Stimulated activated CD4-positive, alpha-beta T cell treated with anti-CD3 and anti-CD28 coated beads, Interleukin-1b, Interleukin-23, amount 100 ng/mL, for 24 hours (primary cell): ENCODE measurements around the gene M1AP.

Source experiments
- DNase-seq, 4 experiments: peaks; one replicate each; pipeline ENCODE4 v3.0.0-alpha.2; 2020; ENCODE audit warnings: low read depth in 4 of 4, low spot score in 1 of 4

Gene M1AP

DNA sequence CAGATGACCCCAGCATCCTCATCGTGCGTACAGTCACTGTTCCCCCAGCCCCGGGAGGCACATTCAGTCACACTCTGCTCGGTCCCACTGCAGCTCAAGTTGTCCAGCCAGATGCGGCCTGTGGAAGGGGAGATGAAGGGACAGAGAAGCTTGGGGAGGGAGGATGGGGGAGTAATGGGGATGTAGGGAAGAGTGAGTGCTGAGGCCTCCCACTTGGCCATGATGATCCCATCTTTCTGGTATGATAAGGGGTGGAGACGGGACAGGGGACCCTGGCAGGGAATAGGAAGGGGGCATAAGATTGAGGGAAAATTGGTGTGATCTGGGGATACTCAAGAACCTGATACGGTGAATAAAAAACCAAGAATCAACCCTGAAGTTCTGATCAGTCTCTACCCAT, 97.9 kb downstream of the M1AP start:
- no peak for DNase-seq

- no peak for DNase-seq
Observed at GRCh38 chr2:74548900-74549826, 99.0 kb downstream of the M1AP start.

DNA sequence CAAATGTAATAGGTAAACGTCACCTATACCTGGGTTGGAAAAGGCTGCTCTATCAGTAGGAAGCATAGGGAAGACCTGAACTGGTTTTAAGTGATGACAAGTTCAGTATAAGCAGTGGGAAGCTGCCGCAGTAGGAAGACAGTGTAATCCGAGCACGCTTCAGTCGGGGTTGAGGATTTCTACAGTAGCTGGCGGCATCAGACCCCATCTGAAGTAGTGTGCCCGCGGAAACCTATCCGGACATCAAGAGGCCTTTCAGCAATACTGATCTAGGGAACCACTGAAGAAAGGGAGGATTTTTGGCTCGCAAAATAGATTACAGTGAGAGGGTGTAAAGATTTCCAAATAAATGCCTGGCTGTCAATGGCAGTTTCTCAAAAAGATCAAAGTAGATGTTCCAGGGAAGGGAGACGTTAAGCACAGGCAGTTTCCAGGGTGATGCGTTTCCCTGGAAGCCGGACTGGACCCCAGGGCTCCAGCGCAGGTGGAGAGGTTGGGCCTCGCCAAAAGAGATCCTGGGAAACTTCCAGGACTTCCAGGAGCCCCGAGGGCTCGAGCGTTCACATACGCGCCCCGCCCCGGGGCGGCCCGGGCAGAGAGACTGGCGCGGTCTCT, 99.7 kb downstream of the M1AP start:
- DNase-seq = no peak

- DNase-seq = no peak
Observed at GRCh38 chr2:74546004-74546403, 102.1 kb downstream of the M1AP start.

GRCh38 chr2:74544634-74545033, 103.5 kb downstream of the M1AP start:
- DNase-seq = no peak

DNA sequence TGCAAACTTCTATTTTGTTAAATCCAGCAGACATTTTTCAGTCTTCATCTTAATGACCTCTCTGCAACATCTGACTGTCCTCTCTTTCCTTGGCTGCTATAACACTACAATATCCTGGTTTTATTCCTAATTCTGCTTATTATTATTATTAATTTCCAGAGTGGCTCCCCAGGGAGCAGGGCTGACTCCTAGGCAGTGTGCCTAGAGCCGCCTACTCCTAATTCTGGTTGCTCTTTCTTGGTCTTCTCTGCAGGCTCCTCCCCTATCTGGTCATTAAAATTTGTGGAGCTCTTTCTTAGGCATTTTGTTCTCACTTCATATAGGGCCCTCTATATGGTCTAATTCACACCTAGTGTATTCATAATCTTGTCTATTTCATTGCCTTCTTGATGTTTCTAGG, 105.2 kb downstream of the M1AP start:
- no peak for DNase-seq

- no peak for DNase-seq
Observed at GRCh38 chr2:74540291-74540690, 107.8 kb downstream of the M1AP start.

- DNase-seq = no peak
Observed at GRCh38 chr2:74538881-74539339, 109.2 kb downstream of the M1AP start.

DNA sequence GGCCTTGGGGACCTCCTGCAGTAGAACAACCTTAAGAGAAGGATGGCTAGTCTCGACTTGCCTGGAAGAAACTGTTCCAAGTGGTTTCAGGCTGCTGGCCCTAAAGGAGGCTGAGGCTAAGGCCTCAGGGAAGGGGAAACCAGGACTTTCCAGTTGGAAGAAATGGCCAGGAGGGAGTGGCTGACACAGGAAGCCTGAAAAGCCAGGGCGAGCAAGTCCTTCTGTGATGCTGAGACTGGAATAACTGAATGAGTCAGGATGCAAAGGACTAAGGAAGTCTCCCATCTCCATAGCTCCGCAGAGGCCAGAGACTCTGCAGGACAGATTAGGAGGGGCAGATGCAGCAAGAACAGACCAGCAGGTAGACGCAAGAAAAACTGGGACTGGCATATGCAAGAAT, 111.0 kb downstream of the M1AP start:
- no peak for DNase-seq

DNA sequence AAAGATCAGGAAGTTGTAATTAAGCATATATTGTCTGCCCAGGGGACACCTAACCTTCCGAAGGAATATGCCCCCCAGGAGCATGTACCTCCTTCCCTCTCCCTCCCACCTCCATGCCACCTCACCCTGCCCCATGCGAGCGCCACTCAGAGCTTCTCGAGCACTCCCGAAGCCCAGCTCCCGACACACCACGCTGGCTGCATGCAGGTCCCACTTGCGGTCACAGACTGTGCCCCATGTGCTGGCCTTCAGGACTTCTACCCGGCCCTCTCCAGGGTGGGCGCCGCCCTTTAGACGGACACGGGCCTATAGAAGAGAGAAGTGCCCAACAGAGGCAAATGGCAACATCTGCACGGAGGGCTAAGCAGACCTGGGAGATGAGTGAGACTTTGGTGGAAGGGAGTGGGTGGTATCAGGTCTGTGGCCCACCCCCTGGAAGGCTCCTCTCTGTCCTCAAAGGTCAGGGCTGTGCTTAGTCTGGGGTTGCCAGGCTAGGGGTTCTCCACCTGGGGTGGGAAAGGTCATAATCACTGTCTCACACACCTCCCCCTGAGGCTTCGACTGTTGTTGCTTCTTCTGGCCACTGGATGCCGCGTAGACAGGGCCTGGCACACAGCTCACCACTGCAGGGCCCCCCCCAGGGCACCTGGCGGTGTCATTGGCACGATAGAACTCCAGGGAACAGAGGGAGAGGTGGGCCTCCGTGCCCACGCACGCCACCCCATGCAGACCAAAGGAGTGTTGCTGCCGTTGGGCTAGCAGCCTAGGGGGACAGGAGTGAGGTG, 111.8 kb downstream of the M1AP start:
- DNase-seq = no peak

- DNase-seq = no peak
Observed at GRCh38 chr2:74535440-74535965, 112.6 kb downstream of the M1AP start.

- DNase-seq = no peak
Observed at GRCh38 chr2:74534411-74534810, 113.7 kb downstream of the M1AP start.

GRCh38 chr2:74533464-74533863, 114.7 kb downstream of the M1AP start:
- DNase-seq = no peak

- no peak for DNase-seq
Observed at GRCh38 chr2:74532222-74532621, 115.9 kb downstream of the M1AP start.

GRCh38 chr2:74531666-74532065, 116.5 kb downstream of the M1AP start:
- DNase-seq = no peak

DNA sequence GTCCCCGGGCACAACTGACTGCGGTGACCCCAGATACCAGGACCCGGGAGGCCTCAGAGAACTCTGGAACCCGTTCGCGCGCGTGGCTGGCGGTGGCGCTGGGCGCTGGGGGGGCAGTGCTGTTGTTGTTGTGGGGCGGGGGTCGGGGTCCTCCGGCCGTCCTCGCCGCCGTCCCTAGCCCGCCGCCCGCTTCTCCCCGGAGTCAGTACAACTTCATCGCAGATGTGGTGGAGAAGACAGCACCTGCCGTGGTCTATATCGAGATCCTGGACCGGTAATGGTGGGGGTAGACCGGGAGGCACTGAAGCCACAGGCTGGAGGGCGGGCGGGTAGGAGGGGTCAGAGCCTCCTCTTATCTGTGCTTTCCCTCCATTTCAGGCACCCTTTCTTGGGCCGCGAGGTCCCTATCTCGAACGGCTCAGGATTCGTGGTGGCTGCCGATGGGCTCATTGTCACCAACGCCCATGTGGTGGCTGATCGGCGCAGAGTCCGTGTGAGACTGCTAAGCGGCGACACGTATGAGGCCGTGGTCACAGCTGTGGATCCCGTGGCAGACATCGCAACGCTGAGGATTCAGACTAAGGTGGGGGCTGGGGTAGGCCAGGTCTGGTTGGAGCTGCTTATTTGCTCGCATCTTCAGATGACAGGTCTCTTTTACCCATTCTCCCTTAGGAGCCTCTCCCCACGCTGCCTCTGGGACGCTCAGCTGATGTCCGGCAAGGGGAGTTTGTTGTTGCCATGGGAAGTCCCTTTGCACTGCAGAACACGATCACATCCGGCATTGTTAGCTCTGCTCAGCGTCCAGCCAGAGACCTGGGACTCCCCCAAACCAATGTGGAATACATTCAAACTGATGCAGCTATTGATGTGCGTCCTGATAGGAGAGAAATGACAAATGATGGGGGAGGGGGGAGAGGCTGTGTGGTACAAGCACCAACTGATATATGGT, 117.6 kb downstream of the M1AP start:
- peak in 1 of 4 experiments; percentile 41 for DNase-seq

- peak; percentile 66 to 94 (median 80) for DNase-seq
Observed at GRCh38 chr2:74529357-74530238, 118.5 kb downstream of the M1AP start, which contains the start of the genes AUP1 and HTRA2. Gene AUP1 (minus strand): TSS chr2:74529706. CDS start chr2:74529629, 77 bp downstream. Gene HTRA2 (plus strand): TSS chr2:74529933. CDS start chr2:74530007, 74 bp downstream.

DNA sequence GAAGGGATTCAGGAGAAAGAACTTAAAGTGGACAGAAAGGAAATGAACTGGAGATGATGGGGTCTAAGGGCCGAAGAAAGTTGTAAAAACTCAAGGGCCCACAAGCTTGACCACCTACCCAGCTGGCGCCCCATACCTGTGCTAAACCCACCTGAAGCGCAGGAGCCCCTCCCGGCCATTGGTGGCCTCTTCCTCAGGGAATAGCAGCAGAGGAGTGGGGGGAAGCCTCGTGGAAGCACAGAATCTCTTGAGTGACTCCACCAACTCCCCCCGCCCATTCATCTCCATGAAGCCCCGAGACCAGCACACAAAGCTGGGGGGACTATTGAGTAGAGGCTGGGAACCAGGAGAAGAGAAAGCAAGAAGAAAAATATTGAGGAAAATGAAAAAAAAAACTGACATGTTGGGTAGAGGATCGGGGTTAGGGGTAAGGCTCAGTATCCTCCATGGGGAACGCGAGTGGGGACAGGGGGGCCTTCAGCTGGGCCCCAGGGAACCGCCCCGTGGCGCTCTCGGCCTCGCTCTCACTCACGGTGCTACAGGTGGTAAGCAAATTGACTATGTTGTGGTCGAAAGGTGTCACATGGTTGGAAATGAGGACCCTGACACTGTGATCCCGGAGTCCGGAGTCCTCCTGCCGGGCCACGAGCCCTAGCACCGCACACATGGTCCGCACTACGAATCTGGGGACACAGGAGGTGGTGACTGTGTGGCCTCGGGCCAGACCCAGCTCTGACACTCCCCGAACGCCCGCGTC, 119.4 kb downstream of the M1AP start:
- DNase-seq = peak in 1 of 4 experiments; percentile 22
